ENCODE measurements around the gene GDE1.

DNA sequence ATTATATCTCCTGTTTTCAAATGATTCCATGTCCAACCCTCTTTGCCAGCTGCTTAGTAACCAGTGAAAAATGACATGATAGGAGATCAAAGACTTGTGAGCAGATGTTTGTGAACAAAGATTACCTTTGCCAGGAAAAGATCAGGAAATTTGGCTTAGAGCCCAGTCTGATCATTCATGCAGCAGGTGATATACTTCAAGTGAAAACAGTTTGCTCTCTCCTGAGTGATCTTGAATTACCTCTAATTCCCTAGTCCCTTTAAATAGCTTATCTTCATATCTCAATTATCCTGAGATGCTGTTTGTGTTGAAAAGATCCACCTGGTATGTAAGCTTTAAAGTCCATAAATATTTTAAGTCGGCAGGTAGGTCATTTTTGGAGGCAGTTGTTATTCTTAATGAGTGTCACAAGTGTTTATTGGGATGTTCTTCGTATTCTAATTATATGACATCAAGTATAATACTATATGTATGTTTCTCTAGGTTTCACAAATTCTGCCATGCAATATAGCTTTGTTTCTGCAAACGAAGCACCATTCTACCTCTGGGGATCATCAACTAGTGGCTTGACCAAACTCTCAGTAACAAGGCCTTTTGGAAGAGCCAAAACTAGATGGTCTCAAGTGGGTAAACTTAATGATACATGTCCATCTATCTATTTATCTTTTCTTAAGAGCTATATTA is 20.4 kb upstream of the GDE1 start:
- no peak for TF ChIP-seq ZNF565 (CRISPR knock-in tag; conservative IDR thresholded peaks at IDR 0.05; ENCODE audit: low read depth)
- no peak for TF ChIP-seq RARB (CRISPR knock-in tag; IDR thresholded peaks at IDR 0.05)
- TF ChIP-seq, protein P1, sequence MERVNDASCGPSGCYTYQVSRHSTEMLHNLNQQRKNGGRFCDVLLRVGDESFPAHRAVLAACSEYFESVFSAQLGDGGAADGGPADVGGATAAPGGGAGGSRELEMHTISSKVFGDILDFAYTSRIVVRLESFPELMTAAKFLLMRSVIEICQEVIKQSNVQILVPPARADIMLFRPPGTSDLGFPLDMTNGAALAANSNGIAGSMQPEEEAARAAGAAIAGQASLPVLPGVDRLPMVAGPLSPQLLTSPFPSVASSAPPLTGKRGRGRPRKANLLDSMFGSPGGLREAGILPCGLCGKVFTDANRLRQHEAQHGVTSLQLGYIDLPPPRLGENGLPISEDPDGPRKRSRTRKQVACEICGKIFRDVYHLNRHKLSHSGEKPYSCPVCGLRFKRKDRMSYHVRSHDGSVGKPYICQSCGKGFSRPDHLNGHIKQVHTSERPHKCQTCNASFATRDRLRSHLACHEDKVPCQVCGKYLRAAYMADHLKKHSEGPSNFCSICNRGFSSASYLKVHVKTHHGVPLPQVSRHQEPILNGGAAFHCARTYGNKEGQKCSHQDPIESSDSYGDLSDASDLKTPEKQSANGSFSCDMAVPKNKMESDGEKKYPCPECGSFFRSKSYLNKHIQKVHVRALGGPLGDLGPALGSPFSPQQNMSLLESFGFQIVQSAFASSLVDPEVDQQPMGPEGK (CRISPR knock-in tag; IDR thresholded peaks at IDR 0.05; ENCODE audit: borderline replicate concordance): no peak
- TF ChIP-seq ZFP3 (CRISPR knock-in tag; IDR thresholded peaks at IDR 0.05): no peak
- no peak for TF ChIP-seq ISL1 (CRISPR knock-in tag; IDR thresholded peaks at IDR 0.05)
- TF ChIP-seq, protein P2, sequence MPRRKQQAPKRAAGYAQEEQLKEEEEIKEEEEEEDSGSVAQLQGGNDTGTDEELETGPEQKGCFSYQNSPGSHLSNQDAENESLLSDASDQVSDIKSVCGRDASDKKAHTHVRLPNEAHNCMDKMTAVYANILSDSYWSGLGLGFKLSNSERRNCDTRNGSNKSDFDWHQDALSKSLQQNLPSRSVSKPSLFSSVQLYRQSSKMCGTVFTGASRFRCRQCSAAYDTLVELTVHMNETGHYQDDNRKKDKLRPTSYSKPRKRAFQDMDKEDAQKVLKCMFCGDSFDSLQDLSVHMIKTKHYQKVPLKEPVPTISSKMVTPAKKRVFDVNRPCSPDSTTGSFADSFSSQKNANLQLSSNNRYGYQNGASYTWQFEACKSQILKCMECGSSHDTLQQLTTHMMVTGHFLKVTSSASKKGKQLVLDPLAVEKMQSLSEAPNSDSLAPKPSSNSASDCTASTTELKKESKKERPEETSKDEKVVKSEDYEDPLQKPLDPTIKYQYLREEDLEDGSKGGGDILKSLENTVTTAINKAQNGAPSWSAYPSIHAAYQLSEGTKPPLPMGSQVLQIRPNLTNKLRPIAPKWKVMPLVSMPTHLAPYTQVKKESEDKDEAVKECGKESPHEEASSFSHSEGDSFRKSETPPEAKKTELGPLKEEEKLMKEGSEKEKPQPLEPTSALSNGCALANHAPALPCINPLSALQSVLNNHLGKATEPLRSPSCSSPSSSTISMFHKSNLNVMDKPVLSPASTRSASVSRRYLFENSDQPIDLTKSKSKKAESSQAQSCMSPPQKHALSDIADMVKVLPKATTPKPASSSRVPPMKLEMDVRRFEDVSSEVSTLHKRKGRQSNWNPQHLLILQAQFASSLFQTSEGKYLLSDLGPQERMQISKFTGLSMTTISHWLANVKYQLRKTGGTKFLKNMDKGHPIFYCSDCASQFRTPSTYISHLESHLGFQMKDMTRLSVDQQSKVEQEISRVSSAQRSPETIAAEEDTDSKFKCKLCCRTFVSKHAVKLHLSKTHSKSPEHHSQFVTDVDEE (CRISPR knock-in tag; IDR thresholded peaks at IDR 0.05): no peak

All from SK-N-SH treated with all-trans-retinoic acid at 6 μM for 48 hours (cell line).